Measurements from ENCODE around the gene TSC1. TPM values are rescaled to one million over a fixed set of nuclear protein-coding genes. Genes with fewer than 3 reads are reported as not detected.

Gene TSC1
- total RNA-seq, 1 donor = 68.4 TPM

DNA sequence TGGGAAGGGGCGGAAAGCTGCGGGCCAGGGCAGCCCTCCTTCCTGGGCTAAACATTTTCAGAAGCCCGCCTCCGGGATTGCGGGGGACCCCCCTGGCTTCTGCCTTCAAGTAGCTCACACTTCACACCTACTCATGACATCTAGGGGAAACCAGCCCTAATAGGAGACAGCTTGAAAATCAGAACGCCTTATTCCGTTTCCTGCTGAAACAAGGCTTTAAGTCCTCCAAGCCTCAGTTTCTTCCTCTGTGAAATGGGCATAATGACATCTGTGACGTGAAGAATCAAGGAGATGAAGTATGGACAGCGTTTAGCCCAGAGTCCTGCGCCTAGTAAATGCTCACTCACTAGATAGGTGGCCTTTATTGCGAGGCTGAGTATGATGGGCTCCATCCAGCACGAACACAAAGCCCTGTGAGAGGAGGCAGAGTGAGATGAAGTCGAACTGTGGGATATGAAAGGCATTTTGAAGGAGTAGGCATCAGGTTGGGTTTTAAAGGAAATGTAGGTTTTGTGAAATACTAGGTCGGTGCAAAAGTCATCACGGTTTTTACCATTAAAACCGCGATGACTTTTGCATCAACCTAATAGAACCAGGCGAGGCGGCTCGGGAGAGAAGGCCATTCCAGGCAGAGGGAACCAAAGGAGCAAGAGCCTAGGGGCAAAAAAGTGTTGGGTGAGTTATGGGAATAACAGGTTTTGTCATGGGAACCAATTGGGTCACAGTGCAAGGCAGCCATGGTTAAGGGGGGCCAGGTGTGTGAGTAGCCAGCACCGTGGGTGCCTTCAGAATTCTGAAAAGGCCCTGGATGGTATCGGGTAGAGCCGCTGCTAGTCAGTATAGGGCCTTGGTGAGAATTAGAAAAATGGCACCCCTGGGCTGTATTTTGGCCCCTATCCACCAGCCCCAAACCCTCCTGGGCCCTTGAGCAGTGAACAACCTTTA, 1.0 kb upstream of the TSC1 start:
- Histone ChIP-seq H2AFZ (ENCODE audit: low read length) (peak overlapping the region; percentile 92), H3K4me3 (ENCODE audit: insufficient read depth, low read length) (peak overlapping the region; percentile 99), H3K36me3 (ENCODE audit: insufficient read depth, low read length) (no peaks in the 10 kb centered on the region), H3K4me1 (ENCODE audit: insufficient read depth, low read length) (peaks cover 31% of the 10 kb centered on the region), H3K27me3 (ENCODE audit: insufficient read depth, low read length) (no peaks in the 10 kb centered on the region), H3K4me2 (ENCODE audit: insufficient read depth, low read length) (peak overlapping the region; percentile 71), H3K27ac (ENCODE audit: low read depth, low read length) (peak overlapping the region; percentile 97), H3K9me3 (ENCODE audit: low read depth, low read length) (no peaks in the 10 kb centered on the region), H4K20me1 (ENCODE audit: insufficient read depth, low read length) (peaks cover 14% of the 10 kb centered on the region), H3K79me2 (ENCODE audit: insufficient read depth, low read length) (peaks cover 40% of the 10 kb centered on the region)
- peak; percentile 80 for DNase-seq (ENCODE audit: insufficient read length, low spot score, missing footprints)
- TF ChIP-seq, protein P1, sequence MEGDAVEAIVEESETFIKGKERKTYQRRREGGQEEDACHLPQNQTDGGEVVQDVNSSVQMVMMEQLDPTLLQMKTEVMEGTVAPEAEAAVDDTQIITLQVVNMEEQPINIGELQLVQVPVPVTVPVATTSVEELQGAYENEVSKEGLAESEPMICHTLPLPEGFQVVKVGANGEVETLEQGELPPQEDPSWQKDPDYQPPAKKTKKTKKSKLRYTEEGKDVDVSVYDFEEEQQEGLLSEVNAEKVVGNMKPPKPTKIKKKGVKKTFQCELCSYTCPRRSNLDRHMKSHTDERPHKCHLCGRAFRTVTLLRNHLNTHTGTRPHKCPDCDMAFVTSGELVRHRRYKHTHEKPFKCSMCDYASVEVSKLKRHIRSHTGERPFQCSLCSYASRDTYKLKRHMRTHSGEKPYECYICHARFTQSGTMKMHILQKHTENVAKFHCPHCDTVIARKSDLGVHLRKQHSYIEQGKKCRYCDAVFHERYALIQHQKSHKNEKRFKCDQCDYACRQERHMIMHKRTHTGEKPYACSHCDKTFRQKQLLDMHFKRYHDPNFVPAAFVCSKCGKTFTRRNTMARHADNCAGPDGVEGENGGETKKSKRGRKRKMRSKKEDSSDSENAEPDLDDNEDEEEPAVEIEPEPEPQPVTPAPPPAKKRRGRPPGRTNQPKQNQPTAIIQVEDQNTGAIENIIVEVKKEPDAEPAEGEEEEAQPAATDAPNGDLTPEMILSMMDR (IDR thresholded peaks at IDR 0.05; ENCODE audit: extremely low read depth, low read depth, low read length) = no peak

DNA sequence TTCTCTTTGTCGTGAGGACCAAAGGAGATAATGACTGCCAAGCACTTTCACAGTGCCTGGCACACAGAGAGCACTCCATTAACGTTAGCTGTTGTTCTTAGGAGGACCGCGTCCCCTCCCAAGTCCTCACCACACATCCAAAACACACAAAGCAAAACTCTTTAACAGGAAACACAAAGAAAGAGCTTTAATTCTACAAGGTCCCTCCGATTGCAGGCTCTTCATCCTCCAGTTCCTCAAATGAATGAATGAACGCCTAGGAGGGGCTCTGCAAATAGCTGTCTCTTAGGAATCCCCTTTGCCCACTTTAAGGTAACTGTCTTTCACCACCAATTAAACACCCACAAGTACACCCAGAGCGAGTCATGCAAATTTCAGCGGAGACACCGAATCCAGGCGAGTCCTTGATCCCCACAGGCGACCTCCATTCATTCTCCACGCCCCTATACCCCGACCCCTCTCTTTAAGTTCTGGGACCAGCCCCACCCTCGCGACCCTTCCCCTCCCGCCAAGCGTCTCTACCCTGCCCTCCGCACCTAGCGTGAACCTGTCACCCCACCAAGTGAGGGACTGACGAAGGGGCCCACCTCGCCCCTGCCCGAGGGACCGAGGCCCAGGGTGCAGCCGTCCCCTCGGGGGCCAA, 644 bp downstream of the TSC1 start:
- no peak for DNase-seq (ENCODE audit: insufficient read length, low spot score, missing footprints)
- peak overlapping the region; percentile 88 for H2AFZ ChIP-seq (ENCODE audit: low read length)

DNA sequence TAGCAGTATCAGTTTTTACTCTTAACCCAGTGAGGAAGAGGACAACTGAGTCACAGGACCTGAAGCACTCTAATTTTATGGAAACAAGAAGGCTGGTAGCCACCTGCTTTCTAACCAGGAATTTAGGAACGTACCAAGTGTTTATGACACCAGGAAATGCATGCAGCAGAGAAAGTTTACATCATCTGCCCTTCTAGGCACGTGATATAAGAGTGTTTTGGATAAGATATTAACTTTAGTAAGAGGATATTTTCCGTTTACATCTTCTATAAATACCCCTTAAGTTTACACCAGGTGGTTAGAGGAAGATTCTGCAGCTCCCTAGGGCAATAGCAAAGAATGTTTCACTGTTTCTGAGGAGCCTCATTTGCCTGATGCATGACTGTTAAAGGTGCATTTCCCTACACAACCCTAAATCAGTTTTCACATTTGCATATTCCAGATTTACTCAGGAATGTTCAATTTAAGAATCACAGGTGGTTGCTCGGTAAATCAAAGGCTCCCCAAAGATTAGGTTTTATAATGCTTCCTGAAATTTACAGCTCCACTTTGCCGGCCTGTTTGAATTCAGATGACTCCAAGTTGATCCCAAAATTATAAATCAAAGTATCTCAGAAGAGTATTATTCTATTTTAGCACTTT, 1.8 kb downstream of the TSC1 start:
- TF ChIP-seq, protein P1 (IDR thresholded peaks at IDR 0.05; ENCODE audit: extremely low read depth, low read depth, low read length) = no peak
- H3K27me3 ChIP-seq (ENCODE audit: insufficient read depth, low read length) = no peaks in the 10 kb centered on the region
- no peak overlapping the region for H3K27ac ChIP-seq (ENCODE audit: low read depth, low read length)
- peaks cover 31% of the 10 kb centered on the region for H3K4me1 ChIP-seq (ENCODE audit: insufficient read depth, low read length)
- H4K20me1 ChIP-seq (ENCODE audit: insufficient read depth, low read length) = peaks cover 35% of the 10 kb centered on the region
- no peak overlapping the region for H3K4me3 ChIP-seq (ENCODE audit: insufficient read depth, low read length)
- peak overlapping the region; percentile 93 for H3K4me2 ChIP-seq (ENCODE audit: insufficient read depth, low read length)
- H3K79me2 ChIP-seq (ENCODE audit: insufficient read depth, low read length) = peaks cover 68% of the 10 kb centered on the region
- no peak for DNase-seq (ENCODE audit: insufficient read length, low spot score, missing footprints)
- no peak overlapping the region for H2AFZ ChIP-seq (ENCODE audit: low read length)
- H3K9me3 ChIP-seq (ENCODE audit: low read depth, low read length) = no peaks in the 10 kb centered on the region
- H3K36me3 ChIP-seq (ENCODE audit: insufficient read depth, low read length) = no peaks in the 10 kb centered on the region

More for the DNA sequence above, 644 bp downstream of the TSC1 start:
- TF ChIP-seq, protein P1 (IDR thresholded peaks at IDR 0.05; ENCODE audit: extremely low read depth, low read depth, low read length) = no peak
- Histone ChIP-seq H3K4me2 (ENCODE audit: insufficient read depth, low read length) (peak overlapping the region; percentile 93), H3K9me3 (ENCODE audit: low read depth, low read length) (no peaks in the 10 kb centered on the region), H3K4me3 (ENCODE audit: insufficient read depth, low read length) (peak overlapping the region; percentile 99), H3K4me1 (ENCODE audit: insufficient read depth, low read length) (peaks cover 31% of the 10 kb centered on the region), H4K20me1 (ENCODE audit: insufficient read depth, low read length) (peaks cover 26% of the 10 kb centered on the region), H3K36me3 (ENCODE audit: insufficient read depth, low read length) (no peaks in the 10 kb centered on the region), H3K27ac (ENCODE audit: low read depth, low read length) (peak overlapping the region; percentile 97), H3K27me3 (ENCODE audit: insufficient read depth, low read length) (no peaks in the 10 kb centered on the region), H3K79me2 (ENCODE audit: insufficient read depth, low read length) (peaks cover 57% of the 10 kb centered on the region)

Data from osteoblast (primary cell).